Measurements from ENCODE around the gene SIPA1L3. TPM values are rescaled to one million over a fixed set of nuclear protein-coding genes. Genes with fewer than 3 reads are reported as not detected.
A peak's percentile ranks its signal among the peaks of the same experiment; 100 is the strongest.
"Not testable (repeated sequence)": the region's sequence is repeated elsewhere in the genome, so short reads cannot be mapped to it uniquely, and the experiment has no call there.

Gene SIPA1L3
- total and polyA plus RNA-seq, 8 donors = 19.7 to 44.8 (median 25.8) TPM

DNA sequence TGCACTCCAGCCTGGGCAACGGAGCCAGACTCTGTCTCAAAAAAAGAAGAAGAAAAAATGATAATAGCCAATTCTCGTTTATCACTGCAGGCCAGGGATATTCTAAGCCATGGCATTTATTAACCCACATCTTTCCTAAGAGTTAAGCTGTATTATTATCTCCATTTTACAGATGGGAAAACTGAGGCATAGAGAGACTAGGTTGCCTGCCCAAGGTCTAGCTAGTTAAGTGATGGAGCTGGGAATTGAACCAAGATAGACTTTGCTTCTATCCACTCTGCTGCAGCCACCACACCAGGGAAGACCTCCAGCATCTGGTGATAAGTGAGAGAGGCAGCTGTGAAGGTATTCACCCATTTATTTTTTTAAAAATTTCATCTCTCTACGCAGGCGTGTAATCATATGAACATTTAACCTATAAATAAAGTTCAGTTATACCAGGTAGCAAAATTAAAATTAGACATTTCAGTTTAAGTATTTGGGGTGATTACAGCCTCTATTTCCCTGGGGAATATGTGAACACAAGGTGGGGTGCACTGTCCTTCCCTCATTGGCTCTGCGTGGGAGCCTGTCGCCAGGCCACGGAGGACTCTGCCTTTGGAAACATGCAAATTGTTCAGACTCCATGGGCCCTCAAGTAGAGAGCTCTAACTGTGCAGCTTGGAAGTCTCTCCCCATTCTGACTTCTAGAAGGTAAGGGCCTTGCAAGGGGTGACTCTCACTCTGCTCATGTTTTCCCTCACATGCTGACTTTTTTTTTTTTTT lies 157.8 kb downstream of the SIPA1L3 start:
- FAIRE-seq (no peak), ATAC-seq (no peak), DNase-seq (no peak)
- no peak overlapping the region for H3K4me3 ChIP-seq
- 90% methylated on average over 7 of the region's 7 CpGs for WGBS, 2 donors
- no peaks in the 10 kb centered on the region for H3K27me3 ChIP-seq
- TF ChIP-seq, protein P1, sequence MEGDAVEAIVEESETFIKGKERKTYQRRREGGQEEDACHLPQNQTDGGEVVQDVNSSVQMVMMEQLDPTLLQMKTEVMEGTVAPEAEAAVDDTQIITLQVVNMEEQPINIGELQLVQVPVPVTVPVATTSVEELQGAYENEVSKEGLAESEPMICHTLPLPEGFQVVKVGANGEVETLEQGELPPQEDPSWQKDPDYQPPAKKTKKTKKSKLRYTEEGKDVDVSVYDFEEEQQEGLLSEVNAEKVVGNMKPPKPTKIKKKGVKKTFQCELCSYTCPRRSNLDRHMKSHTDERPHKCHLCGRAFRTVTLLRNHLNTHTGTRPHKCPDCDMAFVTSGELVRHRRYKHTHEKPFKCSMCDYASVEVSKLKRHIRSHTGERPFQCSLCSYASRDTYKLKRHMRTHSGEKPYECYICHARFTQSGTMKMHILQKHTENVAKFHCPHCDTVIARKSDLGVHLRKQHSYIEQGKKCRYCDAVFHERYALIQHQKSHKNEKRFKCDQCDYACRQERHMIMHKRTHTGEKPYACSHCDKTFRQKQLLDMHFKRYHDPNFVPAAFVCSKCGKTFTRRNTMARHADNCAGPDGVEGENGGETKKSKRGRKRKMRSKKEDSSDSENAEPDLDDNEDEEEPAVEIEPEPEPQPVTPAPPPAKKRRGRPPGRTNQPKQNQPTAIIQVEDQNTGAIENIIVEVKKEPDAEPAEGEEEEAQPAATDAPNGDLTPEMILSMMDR (IDR thresholded peaks at IDR 0.05) = no peak
- H3K36me3 ChIP-seq = no peaks in the 10 kb centered on the region
- H3K27ac ChIP-seq = no peak overlapping the region
- peaks cover 0 to 12% (median 0%) of the 10 kb centered on the region in 3 donors for H3K4me1 ChIP-seq
- H3K9me3 ChIP-seq = no peaks in the 10 kb centered on the region
- intact Hi-C loops (cut with DNase I) = no loop called here

DNA sequence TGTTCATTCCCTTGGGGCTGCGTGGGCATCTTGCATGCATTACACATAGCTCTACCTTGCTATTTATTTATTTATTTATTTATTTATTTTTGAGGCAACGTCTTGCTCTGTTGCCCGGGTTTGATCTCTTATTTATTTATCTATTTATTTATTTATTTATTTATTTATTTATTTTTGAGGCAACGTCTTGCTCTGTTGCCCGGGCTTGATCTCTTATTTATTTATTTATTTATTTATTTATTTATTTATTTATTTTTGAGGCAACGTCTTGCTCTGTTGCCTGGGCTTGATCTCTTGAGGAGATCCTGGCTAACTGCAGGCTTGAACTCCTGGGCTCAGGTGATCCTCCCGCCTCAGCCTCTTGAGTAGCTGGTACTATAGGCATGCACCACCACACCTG lies 158.8 kb downstream of the SIPA1L3 start:
- WGBS, 2 donors = 90 to 99% methylated on average over 7 of the region's 7 CpGs
- H3K27me3 ChIP-seq; intact Hi-C loops (cut with DNase I); H3K36me3 ChIP-seq; H3K9me3 ChIP-seq; DNase-seq; FAIRE-seq; H3K27ac ChIP-seq; ATAC-seq; H3K4me3 ChIP-seq: not testable (repeated sequence)
- peaks cover 0 to 12% (median 0%) of the 10 kb centered on the region in 3 donors for H3K4me1 ChIP-seq

DNA sequence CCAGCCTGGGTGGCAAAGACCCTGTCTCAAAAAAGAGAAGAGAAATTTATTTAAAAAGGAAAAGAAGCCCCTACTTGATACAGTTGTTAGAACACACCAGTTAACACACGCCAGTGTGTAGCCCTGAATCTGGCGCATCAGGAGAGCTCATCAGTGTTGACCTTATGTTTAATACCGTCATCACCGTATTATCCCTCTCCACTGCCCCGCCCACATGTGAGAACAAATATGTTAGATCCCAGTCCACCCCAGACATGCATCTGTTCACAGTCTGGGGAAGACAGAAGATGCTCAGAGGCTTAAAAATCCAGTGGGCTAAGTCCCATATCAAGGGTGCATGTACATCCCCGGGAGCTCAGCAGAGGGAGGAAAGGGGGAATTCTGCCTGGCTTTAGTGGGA lies 161.8 kb downstream of the SIPA1L3 start:
- no peak overlapping the region for H3K4me3 ChIP-seq
- 90 to 93% methylated on average over 6 of the region's 6 CpGs for WGBS, 2 donors

DNA sequence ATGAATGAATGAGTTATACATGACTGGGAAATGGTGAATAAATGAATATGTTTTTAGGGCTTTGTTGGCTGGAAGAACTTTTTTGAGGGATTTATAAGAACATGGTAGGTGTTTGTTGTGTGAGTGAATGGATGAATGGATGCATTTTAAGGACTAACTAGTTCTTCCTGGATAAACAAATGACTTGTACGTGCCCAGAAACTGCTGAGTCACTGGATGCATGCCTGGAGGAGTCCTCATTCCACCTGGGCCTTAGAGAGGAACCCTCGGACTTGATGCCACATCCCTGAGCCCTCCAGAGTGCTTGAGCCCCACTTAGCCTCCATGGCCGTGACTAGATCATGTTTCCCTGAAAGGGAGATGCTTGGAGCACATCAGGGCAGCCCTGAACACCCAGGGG lies 163.6 kb downstream of the SIPA1L3 start:
- Histone ChIP-seq H3K27me3 (no peaks in the 10 kb centered on the region), H3K36me3 (no peaks in the 10 kb centered on the region), H3K27ac (no peak overlapping the region), H3K4me3 (no peak overlapping the region), H3K9me3 (no peaks in the 10 kb centered on the region), H3K4me1 (no peaks in the 10 kb centered on the region)
- 61 to 75% methylated on average over 3 of the region's 3 CpGs for WGBS, 2 donors
- FAIRE-seq (no peak), DNase-seq (peak in 1 of 6 donors; percentile 12), ATAC-seq (peak in 1 of 4 donors; percentile 15)
- intact Hi-C loops (cut with DNase I) = no loop called here
- TF ChIP-seq, protein P1 (IDR thresholded peaks at IDR 0.05) = no peak

More for the DNA sequence above, 161.8 kb downstream of the SIPA1L3 start:
- FAIRE-seq (no peak), ATAC-seq (peak in 1 of 4 donors; percentile 28), DNase-seq (no peak)
- no peaks in the 10 kb centered on the region for H3K27me3 ChIP-seq
- intact Hi-C loops (cut with DNase I) = no loop called here
- TF ChIP-seq, protein P1 (IDR thresholded peaks at IDR 0.05) = no peak
- no peaks in the 10 kb centered on the region for H3K9me3 ChIP-seq
- H3K27ac ChIP-seq = no peak overlapping the region
- H3K36me3 ChIP-seq = no peaks in the 10 kb centered on the region
- H3K4me1 ChIP-seq = no peaks in the 10 kb centered on the region

DNA sequence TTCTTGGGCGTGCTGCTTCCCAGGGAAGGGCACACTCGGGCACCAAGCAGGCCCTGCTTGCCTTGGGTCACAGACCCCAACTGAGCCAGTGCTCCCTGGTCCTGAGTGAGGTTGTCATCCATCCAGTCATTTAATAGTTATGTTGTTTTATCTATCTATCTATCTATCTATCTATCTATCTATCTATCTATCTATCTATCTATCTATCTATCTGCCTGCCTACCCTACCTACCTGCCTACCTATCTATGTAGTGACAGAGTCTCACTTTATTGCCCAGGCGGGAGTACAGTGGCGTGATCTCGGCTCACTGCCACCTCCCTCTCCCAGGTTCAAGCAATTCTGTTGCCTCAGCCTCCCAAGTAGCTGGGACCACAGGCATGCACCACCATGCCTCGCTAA lies 164.0 kb downstream of the SIPA1L3 start:
- 95 to 98% methylated on average over 6 of the region's 6 CpGs for WGBS, 2 donors
- H3K4me3 ChIP-seq; ATAC-seq; H3K36me3 ChIP-seq; H3K4me1 ChIP-seq; H3K9me3 ChIP-seq; DNase-seq; intact Hi-C loops (cut with DNase I); H3K27me3 ChIP-seq; FAIRE-seq; H3K27ac ChIP-seq: not testable (repeated sequence)

DNA sequence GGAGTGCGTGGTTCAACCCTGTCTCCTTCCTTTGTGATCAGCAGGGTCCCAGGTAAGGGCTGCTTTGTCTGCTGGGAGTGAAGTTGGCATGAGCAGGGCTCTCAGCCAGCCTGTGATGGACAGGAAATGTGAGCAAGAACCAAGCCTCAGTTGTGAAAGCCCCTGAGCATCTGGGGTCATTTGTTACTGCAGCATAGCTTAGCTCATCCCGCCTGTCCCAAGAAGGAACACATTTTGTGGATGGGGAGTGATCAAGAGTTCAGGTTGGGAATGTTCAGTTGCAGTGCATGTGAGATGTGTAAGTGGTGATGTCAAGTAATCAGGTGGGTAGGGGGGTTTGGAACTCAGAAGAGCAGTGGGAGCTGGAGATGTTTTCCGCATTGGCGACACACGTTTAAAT lies 164.6 kb downstream of the SIPA1L3 start:
- H3K9me3 ChIP-seq = no peaks in the 10 kb centered on the region
- 98 to 99% methylated on average over 5 of the region's 5 CpGs for WGBS, 2 donors
- no peak for FAIRE-seq
- ATAC-seq = no peak
- intact Hi-C loops (cut with DNase I) = no loop called here
- DNase-seq = no peak
- H3K36me3 ChIP-seq = no peaks in the 10 kb centered on the region
- no peaks in the 10 kb centered on the region for H3K4me1 ChIP-seq
- H3K27ac ChIP-seq = no peak overlapping the region
- H3K4me3 ChIP-seq = no peak overlapping the region
- no peaks in the 10 kb centered on the region for H3K27me3 ChIP-seq
- TF ChIP-seq, protein P1 (IDR thresholded peaks at IDR 0.05) = no peak

Measured in pancreas (tissue), 10 donors.